Activated naive CD8-positive, alpha-beta T cell treated with anti-CD3 and anti-CD28 coated beads, Interleukin-2, amount 10 ng/mL, durations not matched to agents 7 days and 5 days (primary cell): ENCODE results near the gene SPATA21. TPM values are rescaled to one million over a fixed set of nuclear protein-coding genes. Genes with fewer than 3 reads are reported as not detected.

Source experiments
- ATAC-seq: fragments of 150-1000 bp; cut with Tn5 transposase; one replicate; pipeline ENCODE4 v1.10.0; 2021; ENCODE audit warnings: low read depth, moderate library complexity
- POLR2A ChIA-PET: fragments of 350-600 bp; sonication (Branson Sonifier 250); formaldehyde crosslinking; loops from one replicate; lab custom pipeline; 2021; ENCODE audit warnings: antibody characterized with exemption; lab: Charles Lee
- DNase-seq: peaks from one replicate; pipeline ENCODE4 v3.0.0; 2021
- H3K27ac Mint-ChIP-seq: one replicate; pipeline ENCODE4 v1.8.0; 2022; ENCODE audit warnings: mild to moderate bottlenecking, mixed read lengths
- H3K27me3 Mint-ChIP-seq: one replicate; pipeline ENCODE4 v1.8.0; 2022; ENCODE audit warnings: mild to moderate bottlenecking, moderate library complexity, mixed read lengths
- H3K36me3 Mint-ChIP-seq: one replicate; pipeline ENCODE4 v1.8.0; 2021; ENCODE audit warnings: mild to moderate bottlenecking, mixed read lengths
- H3K4me1 Mint-ChIP-seq: one replicate; pipeline ENCODE4 v1.8.0; 2021; ENCODE audit warnings: mixed read lengths
- H3K4me3 Mint-ChIP-seq: one replicate; pipeline ENCODE4 v1.8.0; 2022; ENCODE audit warnings: mild to moderate bottlenecking, moderate library complexity, mixed read lengths
- H3K9me3 Mint-ChIP-seq: one replicate; pipeline ENCODE4 v1.8.0; 2021; ENCODE audit warnings: mixed read lengths
- total RNA-seq, 2 experiments: library from RNA; stranded (reverse); gene quantifications; one replicate each; pipeline ENCODE4 v1.2.3, GENCODE V29; 2021

Gene SPATA21
- total RNA-seq, 2 experiments from 2014 or later, result not detected

GRCh38 chr1:16356867-16357266, 80.4 kb downstream of the SPATA21 start:
- POLR2A ChIA-PET, result no interaction called here
- no peak overlapping the region for H3K27ac Mint-ChIP-seq

GRCh38 chr1:16354619-16355018, 82.6 kb downstream of the SPATA21 start:
- Mint-ChIP-seq H3K4me3 (no peak overlapping the region), H3K27me3 (no peaks in the 10 kb centered on the region)
- ATAC-seq, result no peak

More at GRCh38 chr1:16356867-16357266, 80.4 kb downstream of the SPATA21 start:
- no peak for ATAC-seq
- Mint-ChIP-seq H3K36me3 (no peaks in the 10 kb centered on the region), H3K4me3 (no peak overlapping the region), H3K4me1 (peaks cover 11% of the 10 kb centered on the region), H3K9me3 (no peaks in the 10 kb centered on the region), H3K27me3 (no peaks in the 10 kb centered on the region)
- DNase-seq, result no peak

GRCh38 chr1:16352842-16353535, 84.2 kb downstream of the SPATA21 start:
- Mint-ChIP-seq H3K27ac (peak overlapping the region; percentile 94), H3K4me3 (peak overlapping the region; percentile 98), H3K36me3 (peaks cover 5% of the 10 kb centered on the region), H3K4me1 (peaks cover 26% of the 10 kb centered on the region), H3K27me3 (no peaks in the 10 kb centered on the region), H3K9me3 (no peaks in the 10 kb centered on the region)
- DNase-seq, result no peak
- ATAC-seq, result no peak
- POLR2A ChIA-PET, result interaction anchor here (1.1 to 2.6 kb wide), 8 partner anchors 9 to 552 kb away, joined by 3 to 27 read pairs (median 6); partner anchors contain the start of gene SZRD1

More at GRCh38 chr1:16354619-16355018, 82.6 kb downstream of the SPATA21 start:
- no peak for DNase-seq
- H3K27ac Mint-ChIP-seq, result no peak overlapping the region
- H3K4me1 Mint-ChIP-seq, result peaks cover 20% of the 10 kb centered on the region
- peaks cover 5% of the 10 kb centered on the region for H3K36me3 Mint-ChIP-seq
- no peaks in the 10 kb centered on the region for H3K9me3 Mint-ChIP-seq
- POLR2A ChIA-PET, result interaction anchor here (0.6 kb wide), 1 partner anchor 87 kb away, joined by 3 read pairs; no protein-coding TSS in a partner anchor

- Mint-ChIP-seq H3K9me3 (no peaks in the 10 kb centered on the region), H3K27ac (peak within 1 kb of the TSS; percentile 94), H3K27me3 (no peaks in the 10 kb centered on the region), H3K4me3 (peak within 1 kb of the TSS; percentile 98), H3K36me3 (peaks cover 5% of the 10 kb centered on the region), H3K4me1 (peaks cover 26% of the 10 kb centered on the region)
- POLR2A ChIA-PET, result interaction anchor here (0.6 to 2.6 kb wide), 12 partner anchors 10 to 553 kb away, joined by 3 to 27 read pairs (median 4); partner anchors contain the start of genes NECAP2 and SZRD1
- ATAC-seq, result peak; percentile 96
- peak; percentile 98 for DNase-seq
Observed at GRCh38 chr1:16351994-16352841, 85.0 kb downstream of the SPATA21 start, which contains the start of gene FBXO42. TSS of gene FBXO42 (minus strand) at chr1:16352480. CDS start at chr1:16315418, 37,062 bp downstream.

- DNase-seq, result no peak
- POLR2A ChIA-PET, result interaction anchor here (0.6 to 2.6 kb wide), 12 partner anchors 10 to 553 kb away, joined by 3 to 27 read pairs (median 4); partner anchors contain the start of genes NECAP2 and SZRD1
- H3K27me3 Mint-ChIP-seq, result no peaks in the 10 kb centered on the region
- no peak for ATAC-seq
- H3K4me3 Mint-ChIP-seq, result peak overlapping the region; percentile 98
- H3K4me1 Mint-ChIP-seq, result peaks cover 26% of the 10 kb centered on the region
- peak overlapping the region; percentile 94 for H3K27ac Mint-ChIP-seq
- no peaks in the 10 kb centered on the region for H3K9me3 Mint-ChIP-seq
- peaks cover 5% of the 10 kb centered on the region for H3K36me3 Mint-ChIP-seq
Observed at GRCh38 chr1:16351456-16351993, 85.7 kb downstream of the SPATA21 start.

GRCh38 chr1:16349847-16350406, 87.3 kb downstream of the SPATA21 start:
- H3K4me1 Mint-ChIP-seq, result peaks cover 29% of the 10 kb centered on the region
- H3K27me3 Mint-ChIP-seq, result no peaks in the 10 kb centered on the region
- H3K27ac Mint-ChIP-seq, result peak overlapping the region; percentile 25
- peaks cover 1% of the 10 kb centered on the region for H3K9me3 Mint-ChIP-seq
- peak overlapping the region; percentile 13 for H3K4me3 Mint-ChIP-seq
- POLR2A ChIA-PET, result interaction anchor here (0.8 to 1.0 kb wide), 2 partner anchors 44 to 91 kb away, joined by 3 to 4 read pairs; no protein-coding TSS in a partner anchor
- peaks cover 9% of the 10 kb centered on the region for H3K36me3 Mint-ChIP-seq
- no peak for DNase-seq
- no peak for ATAC-seq

Other genes starting within 250 kb of the SPATA21 start
- 10 to 100 TPM in 1 of 2 experiments, 1 to 10 TPM in 1; 7.5 to 10.2 TPM for gene ARHGEF19, start 224.8 kb downstream of the SPATA21 start, total RNA-seq
- gene CPLANE2, start 200.2 kb downstream of the SPATA21 start, total RNA-seq, result 1 to 10 TPM; 6.8 to 7.3 TPM
- gene FBXO42, start 84.9 kb downstream of the SPATA21 start, total RNA-seq, result 10 to 100 TPM; 22.3 to 25.1 TPM
- gene SZRD1, start 70.2 kb downstream of the SPATA21 start, total RNA-seq, result 100 to 1,000 TPM; 126 to 147 TPM
- 100 to 1,000 TPM; 110 to 111 TPM for gene NECAP2, start 3.3 kb upstream of the SPATA21 start, total RNA-seq
- 1,000 to 10,000 TPM; 3,257 to 3,430 TPM for gene RNU1-1, start 76.9 kb upstream of the SPATA21 start, total RNA-seq
- gene NBPF1, start 176.1 kb upstream of the SPATA21 start, total RNA-seq, result 10 to 100 TPM; 11.3 to 12.6 TPM
- 1,000 to 10,000 TPM; 3,257 to 3,430 TPM for gene RNU1-3, start 229.5 kb upstream of the SPATA21 start, total RNA-seq